K562 (cell line): ENCODE results near the gene SLCO2B1. TPM values are rescaled to one million over a fixed set of nuclear protein-coding genes. Genes with fewer than 3 reads are reported as not detected.
A peak's percentile ranks its signal among the peaks of the same experiment; 100 is the strongest.

Experiments
- ATAC-seq: fragments of 200-7000 bp; cut with Tn5 transposase; 3 replicates; pipeline ENCODE4 v1.9.1; 2020; ENCODE audit warnings: moderate library complexity
- BruUV-seq: library from RNA; stranded (reverse); fragments of 400-500 nt; replicated peaks from 2 replicates; lab custom pipeline; 2021; lab: Mats Ljungman, UMichigan
- CTCF ChIA-PET: fragments of 300-600 bp; formaldehyde crosslinking; extraction: SDS; loops from one replicate; lab custom pipeline; 2021; ENCODE audit warnings: low intra/inter-chr PET ratio; lab: Yijun Ruan, JAX
- POLR2A ChIA-PET: fragments of 300-600, 350-650 bp; sonication (Branson Sonifier 250); formaldehyde crosslinking; extraction: SDS; loops from one replicate; lab custom pipeline; 2021; ENCODE audit warnings: antibody characterized with exemption, inconsistent platforms; lab: Yijun Ruan, JAX
- DNase-seq, 4 experiments: peaks; one replicate each; pipeline versions ENCODE4 v3.0.0 to v3.0.0-alpha.2; 2011 to 2018; ENCODE audit warnings: low spot score in 3 of 4, mixed read lengths in 3 of 4; ENCODE audit errors: extremely low read depth in 1 of 4
- FAIRE-seq: peaks from 2 replicates; lab custom pipeline; 2011; peaks lifted over from hg19 to GRCh38; lab: Jason Lieb, UNC
- H2AFZ ChIP-seq: 2 replicates; pipeline ENCODE4 v1.6.0; 2011; ENCODE audit warnings: low read depth, low read length, control low read depth, inconsistent platforms
- H3K27ac ChIP-seq: fragments of 200-600 bp; 3 replicates; pipeline ENCODE4 v1.8.0; 2011; ENCODE audit warnings: low read depth, mild to moderate bottlenecking, control low read depth, inconsistent platforms, low read length, moderate library complexity, mixed read lengths; ENCODE audit errors: extremely low read depth
- H3K27me3 ChIP-seq, 2 experiments: fragments of 300-600 bp in 1 of 2; 2 replicates in 1 of 2; 3 replicates in 1 of 2; pipeline versions ENCODE4 v1.6.0 to v1.8.0; 2011; ENCODE audit warnings: inconsistent platforms in 2 of 2, low read length in 2 of 2, mild to moderate bottlenecking in 1 of 2, mixed read lengths in 1 of 2, moderate library complexity in 1 of 2; ENCODE audit not compliant: control insufficient read depth in 2 of 2, insufficient read depth in 2 of 2
- H3K36me3 ChIP-seq: fragments of 300-600 bp; 3 replicates; pipeline ENCODE4 v1.8.0; 2011; ENCODE audit warnings: mild to moderate bottlenecking, low read length, inconsistent platforms; ENCODE audit not compliant: control insufficient read depth, insufficient read depth
- H3K4me1 ChIP-seq, 2 experiments: fragments of 200-600 bp in 1 of 2; replicated peaks in 1 of 2; 2 replicates in 1 of 2; 3 replicates in 1 of 2; pipeline versions ENCODE4 v1.5.1 to v1.8.0; 2011; ENCODE audit warnings: inconsistent platforms in 2 of 2, low read length in 2 of 2, mild to moderate bottlenecking in 1 of 2, mixed read lengths in 1 of 2, moderate library complexity in 1 of 2; ENCODE audit not compliant: control insufficient read depth in 2 of 2, insufficient read depth in 2 of 2
- H3K4me2 ChIP-seq: 2 replicates; pipeline ENCODE4 v1.6.1; 2011; ENCODE audit warnings: low read length, control low read depth, inconsistent platforms, mixed read lengths; ENCODE audit not compliant: insufficient read depth
- H3K4me3 ChIP-seq: fragments of 200-600 bp; sonication (generic), shearing (Covaris generic); 2 replicates; pipeline ENCODE4 v1.5.1; 2016; ENCODE audit warnings: control low read depth, inconsistent platforms
- H3K79me2 ChIP-seq: fragments of 200-600 bp; 3 replicates; pipeline ENCODE4 v1.8.0; 2011; ENCODE audit warnings: low read length, inconsistent platforms; ENCODE audit not compliant: control insufficient read depth, insufficient read depth
- H3K9ac ChIP-seq, 2 experiments: 2 replicates each; pipeline versions ENCODE4 v1.6.0 to v1.6.1; 2011; ENCODE audit warnings: low read depth in 2 of 2, low read length in 2 of 2, control low read depth in 1 of 2, inconsistent platforms in 1 of 2, mild to moderate bottlenecking in 1 of 2, mixed read lengths in 1 of 2; ENCODE audit not compliant: insufficient read depth in 1 of 2
- H3K9me1 ChIP-seq: one replicate; pipeline ENCODE4 v1.6.0; 2011; ENCODE audit warnings: inconsistent platforms, mild to moderate bottlenecking, low read length, moderate library complexity; ENCODE audit not compliant: control insufficient read depth, insufficient read depth
- H3K9me3 ChIP-seq: replicated peaks from 2 replicates; pipeline ENCODE4 v1.5.1; 2011; ENCODE audit warnings: low read depth, low read length, inconsistent platforms; ENCODE audit not compliant: control insufficient read depth, insufficient read depth
- H4K20me1 ChIP-seq: replicated peaks from 2 replicates; pipeline ENCODE4 v1.6.1; 2011; ENCODE audit warnings: low read length, inconsistent platforms, mixed read lengths; ENCODE audit not compliant: control insufficient read depth, insufficient read depth
- DLX4 ChIP-seq: fragments of 250-450 bp; sonication (Bioruptor Pico); IDR thresholded peaks from 2 replicates; pipeline ENCODE4 v1.6.1; 2021; ENCODE audit warnings: mild to moderate bottlenecking
- GATA2 ChIP-seq: sonication (generic); formaldehyde crosslinking; IDR thresholded peaks from 2 replicates; pipeline ENCODE4 v1.4.0; 2020; ENCODE audit warnings: mild to moderate bottlenecking, missing genetic modification reagents
- HDAC3 ChIP-seq: fragments of 450-650 bp; IDR thresholded peaks from 2 replicates; pipeline ENCODE4 v1.6.1; 2018; ENCODE audit warnings: borderline replicate concordance, mild to moderate bottlenecking, moderate library complexity; ENCODE audit not compliant: partially characterized antibody
- KHSRP ChIP-seq: fragments of 450-650 bp; IDR thresholded peaks from 2 replicates; pipeline ENCODE4 v1.6.1; 2017
- MNT ChIP-seq, 2 experiments: fragments of 450-650 bp; conservative IDR thresholded peaks; 2 replicates each; pipeline ENCODE4 v1.6.1; 2017; ENCODE audit warnings: mild to moderate bottlenecking in 2 of 2, moderate library complexity in 2 of 2
- MTA2 ChIP-seq: fragments of 450-650 bp; IDR thresholded peaks from 2 replicates; pipeline ENCODE4 v1.6.1; 2016; ENCODE audit warnings: low read depth
- NR1H2 ChIP-seq: sonication (generic); formaldehyde crosslinking; IDR thresholded peaks from 2 replicates; pipeline ENCODE4 v1.4.0; 2020; ENCODE audit warnings: mild to moderate bottlenecking, missing genetic modification reagents
- PHB ChIP-seq: fragments of 250-450 bp; sonication (Bioruptor Pico); IDR thresholded peaks from 2 replicates; pipeline ENCODE4 v1.5.0; 2021
- POLR2G ChIP-seq: fragments of 200-400 bp; formaldehyde crosslinking; IDR thresholded peaks from 2 replicates; pipeline ENCODE4 v1.6.1; 2017; ENCODE audit warnings: low read depth, mild to moderate bottlenecking, antibody characterized with exemption, low read length, moderate library complexity
- PTRF ChIP-seq: fragments of 450-650 bp; IDR thresholded peaks from 2 replicates; pipeline ENCODE4 v1.6.1; 2016; ENCODE audit warnings: mild to moderate bottlenecking, missing genetic modification characterization, missing compliant biosample characterization
- RBM17 ChIP-seq: fragments of 200-400 bp; formaldehyde crosslinking; IDR thresholded peaks from 2 replicates; pipeline ENCODE4 v1.6.1; 2017; ENCODE audit warnings: low read depth, mild to moderate bottlenecking, low read length, borderline replicate concordance
- SMAD2 ChIP-seq: fragments of 150-350 bp; IDR thresholded peaks from 2 replicates; pipeline ENCODE4 v1.6.1; 2014; ENCODE audit warnings: low read depth, mild to moderate bottlenecking, low read length
- ZFP30 ChIP-seq: fragments of 250-450 bp; sonication (Bioruptor Pico); IDR thresholded peaks from 2 replicates; pipeline ENCODE4 v1.8.0; 2022; ENCODE audit warnings: moderate library complexity, mild to moderate bottlenecking, inconsistent platforms, borderline replicate concordance
- ZFX ChIP-seq: sonication (generic); formaldehyde crosslinking; IDR thresholded peaks from 2 replicates; pipeline ENCODE4 v1.8.0; 2022; ENCODE audit warnings: mild to moderate bottlenecking, missing genetic modification reagents, moderate library complexity
- ZNF324 ChIP-seq: fragments of 250-450 bp; sonication (Bioruptor Pico); IDR thresholded peaks from 2 replicates; pipeline ENCODE4 v1.4.0; 2020; ENCODE audit warnings: mild to moderate bottlenecking
- ZNF384 ChIP-seq: IDR thresholded peaks from 2 replicates; pipeline ENCODE4 v1.6.1; 2012; ENCODE audit warnings: low read depth, low read length, improper control_type of control experiment
- ZNF589 ChIP-seq: fragments of 200-800 bp; sonication (Bioruptor generic); IDR thresholded peaks from 2 replicates; pipeline ENCODE4 v1.6.1; 2016; ENCODE audit warnings: low read depth, missing genetic modification characterization, missing compliant biosample characterization
- ZNF655 ChIP-seq: fragments of 250-450 bp; sonication (Bioruptor Pico); IDR thresholded peaks from 2 replicates; pipeline ENCODE4 v1.5.0; 2021
- WGBS: fragments of 100-300 bp; shearing (Covaris generic); methylation state at CpG from one replicate; pipeline ENCODE4 v1.1.6; 2016; ENCODE audit warnings: low coverage, mixed read lengths; ENCODE audit not compliant: insufficient coverage; ENCODE audit errors: missing lambda C conversion rate; 5-methylcytosine and 5-hydroxymethylcytosine counted together
- in situ Hi-C: fragments of 300-500 bp; cut with MboI; formaldehyde crosslinking; loops from 4 replicates; pipeline ENCODE4 v1.15.0; 2018; ENCODE audit warnings: inconsistent platforms, mixed read lengths
- intact Hi-C: fragments of 100-400 bp; cut with micrococcal nuclease; formaldehyde crosslinking; loops from 2 replicates; pipeline ENCODE4 v1.14.2; 2022
- polyA plus RNA-seq, 8 experiments: library from polyadenylated mRNA; depleted of rRNA in 4 of 8; stranded (reverse) in 5 of 8; unstranded in 3 of 8; fragments of >200 nt; fragmentation: Nextera tagmentation in 2 of 8; fragmentation: Illumina TruSeq in 1 of 8; extraction: Ambion mirVana in 2 of 8; extraction: Trizol in 1 of 8; gene quantifications; 2 replicates each; pipeline versions ENCODE4 v1.2.1 to v1.2.3, GENCODE V29; 2011 to 2014; ENCODE audit warnings: inconsistent platforms in 1 of 8, missing spikeins in 1 of 8
- total RNA-seq, 7 experiments: library from RNA; depleted of rRNA in 6 of 7; stranded (reverse); fragments of >200 nt in 6 of 7; fragmentation: Illumina TruSeq in 2 of 7; extraction: Trizol in 2 of 7; gene quantifications; 2 replicates each; pipeline versions ENCODE4 v1.2.1 to v1.2.3, GENCODE V29; 2011 to 2021; ENCODE audit warnings: low replicate concordance in 1 of 7

The SLCO2B1 gene
- total and polyA plus RNA-seq, 9 of the 15 experiments (the other 6 are each of a cell fraction or from before 2014, with no cell fraction given), result 0.70 to 14.7 (median 7.6) TPM

DNA sequence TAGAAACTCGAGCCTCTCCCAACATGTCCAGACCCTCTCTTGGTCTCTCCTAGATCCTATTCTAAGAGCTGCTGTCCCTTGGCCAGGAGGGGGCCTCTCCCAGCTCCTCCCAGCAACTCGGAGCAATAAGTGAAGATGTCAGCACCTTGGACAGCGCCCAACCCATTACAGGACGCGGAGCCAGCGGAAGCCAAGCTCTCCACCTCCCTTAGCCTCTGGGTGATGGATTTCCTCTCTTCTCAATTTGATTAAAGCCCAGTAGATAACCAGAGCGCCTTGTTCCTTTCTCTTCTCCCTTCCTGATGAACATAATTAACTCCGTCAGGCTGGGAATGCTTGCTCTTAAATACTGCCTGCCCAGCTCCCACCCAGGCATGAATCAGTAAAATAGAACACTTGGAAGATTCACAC is 63.5 kb downstream of the SLCO2B1 start:
- peak; percentile 100 for ATAC-seq
- Histone ChIP-seq H3K27ac (no peak overlapping the region), H3K9me3 (no peaks in the 10 kb centered on the region), H3K9me1 (no peaks in the 10 kb centered on the region), H3K27me3 (peaks cover 0 to 8% of the 10 kb centered on the region in 2 experiments; a peak in 1 of 5 replicates), H3K36me3 (no peaks in the 10 kb centered on the region), H4K20me1 (peaks cover 8% of the 10 kb centered on the region; the same call in 1 of the 2 replicates), H3K79me2 (no peaks in the 10 kb centered on the region), H2AFZ (no peak overlapping the region), H3K4me2 (no peak overlapping the region), H3K4me3 (no peak overlapping the region), H3K9ac (no peak overlapping the region), H3K4me1 (no peaks in the 10 kb centered on the region)
- BruUV-seq, result no TSS peak
- in situ Hi-C loops (no loop called here), intact Hi-C loops (no loop called here)
- ChIA-PET POLR2A (interaction anchor here (0.6 to 1.6 kb wide), 14 partner anchors 9 to 267 kb away, joined by 3 to 8 read pairs (median 4); partner anchors contain the start of genes SPCS2 and XRRA1), CTCF (interaction anchor here (0.7 to 1.5 kb wide), 4 partner anchors 10 to 192 kb away, joined by 3 to 9 read pairs (median 4); no protein-coding TSS in a partner anchor)
- peak; percentile 98 for FAIRE-seq
- WGBS, result under 1% methylated on average over 8 of the region's 8 CpGs
- peak; percentile 88 to 92 (median 89) for DNase-seq
- no peak for TF ChIP-seq POLR2G
- TF ChIP-seq ZFX, result no peak
- no peak for TF ChIP-seq SMAD2
- no peak for TF ChIP-seq KHSRP
- no peak for TF ChIP-seq DLX4 (CRISPR knock-in tag)
- no peak for TF ChIP-seq ZFP30 (CRISPR knock-in tag)
- TF ChIP-seq GATA2, result no peak; the same call in 1 of the 2 replicates
- TF ChIP-seq ZNF655 (CRISPR knock-in tag), result no peak
- TF ChIP-seq HDAC3, result no peak
- TF ChIP-seq ZNF324 (CRISPR knock-in tag), result no peak
- TF ChIP-seq ZNF384, result no peak
- TF ChIP-seq PTRF (tag), result no peak
- TF ChIP-seq MNT (conservative IDR thresholded peaks at IDR 0.05), result no peak
- TF ChIP-seq MTA2, result no peak
- TF ChIP-seq PHB (CRISPR knock-in tag), result no peak
- TF ChIP-seq NR1H2 (CRISPR knock-in tag), result no peak
- no peak for TF ChIP-seq RBM17
- TF ChIP-seq ZNF589, result peak; percentile 66; the same call in 1 of the 2 replicates
